Activated CD4-positive, alpha-beta T cell treated with anti-CD3 and anti-CD28 coated beads, Interleukin-2, amount 50 U/mL, for 4 hours (primary cell): ENCODE measurements around the gene KCNIP1.
"Not testable (repeated sequence)": the region's sequence is repeated elsewhere in the genome, so short reads cannot be mapped to it uniquely, and the experiment has no call there.

ENCODE experiments used
- DNase-seq, 2 experiments: peaks; one replicate each; pipeline ENCODE4 v3.0.0-alpha.2; 2020

Gene KCNIP1

GRCh38 chr5:170538696-170539586 lies 35.1 kb downstream of the KCNIP1 start:
- DNase-seq: no peak

- no peak for DNase-seq
These were observed 36.5 kb downstream of the KCNIP1 start for GRCh38 chr5:170540271-170540670.

GRCh38 chr5:170541146-170541769 lies 37.4 kb downstream of the KCNIP1 start:
- DNase-seq: no peak

- DNase-seq: no peak
These were observed 39.0 kb downstream of the KCNIP1 start for GRCh38 chr5:170542691-170543293.

- DNase-seq: no peak
These were observed 41.5 kb downstream of the KCNIP1 start for GRCh38 chr5:170545313-170545712.

- no peak for DNase-seq
These were observed 42.0 kb downstream of the KCNIP1 start for GRCh38 chr5:170545811-170546210.

- DNase-seq: no peak
These were observed 42.5 kb downstream of the KCNIP1 start for GRCh38 chr5:170546282-170546681.

- DNase-seq: not testable (repeated sequence)
These were observed 46.6 kb downstream of the KCNIP1 start for GRCh38 chr5:170550382-170550781.

GRCh38 chr5:170551076-170551475 lies 47.3 kb downstream of the KCNIP1 start:
- no peak for DNase-seq

- no peak for DNase-seq
These were observed 47.8 kb downstream of the KCNIP1 start for GRCh38 chr5:170551622-170552021.

GRCh38 chr5:170552621-170553115 lies 48.8 kb downstream of the KCNIP1 start:
- DNase-seq: no peak

GRCh38 chr5:170553218-170553617 lies 49.4 kb downstream of the KCNIP1 start:
- DNase-seq: no peak

- no peak for DNase-seq
These were observed 50.9 kb downstream of the KCNIP1 start for GRCh38 chr5:170554521-170555267.

- no peak for DNase-seq
These were observed 53.5 kb downstream of the KCNIP1 start for GRCh38 chr5:170557314-170557713.

- no peak for DNase-seq
These were observed 55.5 kb downstream of the KCNIP1 start for GRCh38 chr5:170559296-170559695.

- no peak for DNase-seq
These were observed 57.1 kb downstream of the KCNIP1 start for GRCh38 chr5:170560938-170561337.

- no peak for DNase-seq
These were observed 58.5 kb downstream of the KCNIP1 start for GRCh38 chr5:170562166-170562874.

GRCh38 chr5:170562875-170563228 lies 59.0 kb downstream of the KCNIP1 start:
- no peak for DNase-seq

GRCh38 chr5:170563824-170564567 lies 60.2 kb downstream of the KCNIP1 start:
- no peak for DNase-seq

- no peak for DNase-seq
These were observed 61.3 kb downstream of the KCNIP1 start for GRCh38 chr5:170565072-170565471.

GRCh38 chr5:170569101-170569500 lies 65.3 kb downstream of the KCNIP1 start:
- DNase-seq: no peak

- DNase-seq: no peak
These were observed 66.7 kb downstream of the KCNIP1 start for GRCh38 chr5:170570476-170570875.
